Skin epidermis (tissue), 12 donors: ENCODE measurements around the gene ISG20.

ENCODE experiments used
- H3K27ac ChIP-seq, 21 experiments: fragments of 200-600 bp; sonication (generic) in 11 of 21; one replicate each; pipeline ENCODE4 v1.5.0; 2020; ENCODE audit warnings: mild to moderate bottlenecking in 3 of 21, inconsistent platforms in 2 of 21, moderate library complexity in 2 of 21
- H3K4me3 ChIP-seq, 7 experiments: fragments of 200-600 bp; sonication (generic) in 2 of 7; one replicate each; pipeline ENCODE4 v1.5.0; 2020; ENCODE audit warnings: inconsistent platforms in 2 of 7, mild to moderate bottlenecking in 2 of 7, moderate library complexity in 1 of 7

Gene ISG20

DNA sequence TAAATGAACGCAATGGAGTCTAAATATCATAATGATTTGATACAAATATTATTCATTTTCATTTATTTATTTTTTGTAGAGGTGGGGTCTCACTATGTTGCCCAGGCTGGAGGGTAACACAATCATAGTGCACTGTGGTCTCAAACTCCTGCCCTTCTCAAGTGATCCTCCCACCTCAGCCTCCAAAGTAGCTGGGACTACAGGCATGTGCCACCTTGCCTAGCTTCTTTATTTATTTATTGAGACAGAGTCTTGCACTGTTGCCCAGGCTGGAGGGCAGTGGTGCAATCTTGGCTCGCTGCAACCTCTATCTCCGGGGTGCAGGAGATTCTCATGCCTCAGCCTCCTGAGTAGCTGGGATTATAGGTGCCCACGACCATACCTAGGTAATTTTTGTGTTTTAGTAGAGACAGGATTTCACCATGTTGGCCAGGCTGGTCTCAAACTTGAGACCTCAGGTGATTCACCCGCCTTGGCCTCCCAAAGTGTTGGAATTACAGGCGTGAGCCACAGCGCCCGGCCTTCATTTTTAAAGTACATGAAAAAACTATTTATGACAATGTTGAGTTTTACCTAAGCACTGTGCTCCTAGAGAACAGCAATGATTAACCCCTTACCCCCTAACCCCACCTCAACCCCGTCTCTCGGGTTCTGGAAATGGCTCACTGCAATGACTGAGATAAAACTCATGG is 21.6 kb upstream of the ISG20 start:
- Histone ChIP-seq H3K27ac (no peak overlapping the region), H3K4me3 (no peak overlapping the region)

DNA sequence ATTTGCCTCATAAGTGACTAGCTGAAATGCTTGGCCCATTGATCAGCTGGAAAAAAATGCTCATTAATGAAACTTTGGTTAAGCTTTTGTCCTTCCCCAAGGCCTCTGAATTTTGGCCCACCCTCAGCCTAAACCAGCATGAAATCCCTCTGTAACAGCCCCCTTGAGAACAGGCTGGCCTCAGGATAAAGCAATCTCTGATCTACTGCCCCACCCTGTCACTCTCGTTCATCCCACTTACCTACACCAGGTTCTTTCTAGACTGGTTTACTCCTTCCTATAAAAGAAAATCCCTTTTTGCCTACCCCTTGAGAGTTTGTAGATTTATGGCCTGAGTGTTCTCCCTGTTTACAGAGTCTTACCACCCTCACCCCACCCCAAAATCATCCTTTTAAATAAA is 21.0 kb upstream of the ISG20 start:
- H3K4me3 ChIP-seq: no peak overlapping the region
- H3K27ac ChIP-seq: no peak overlapping the region

DNA sequence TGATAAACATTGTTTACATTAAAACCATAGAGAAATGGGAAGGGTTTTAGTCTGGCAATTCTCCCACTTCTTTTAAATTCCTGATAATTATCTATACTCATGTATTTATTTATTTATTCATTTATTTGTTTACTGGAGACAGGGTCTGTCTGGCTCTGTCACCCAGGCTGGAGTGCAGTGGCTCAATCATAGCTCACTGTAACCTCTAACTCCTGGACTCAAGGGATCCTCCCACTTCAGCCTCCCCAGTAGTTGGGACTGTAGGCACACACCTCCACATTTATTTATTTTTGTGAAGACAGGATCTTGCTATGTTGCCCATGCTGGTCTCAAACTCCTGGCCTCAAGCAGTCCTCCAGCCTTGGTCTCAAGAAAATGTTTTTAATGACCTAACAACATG is 20.1 kb upstream of the ISG20 start:
- Histone ChIP-seq H3K27ac (no peak overlapping the region), H3K4me3 (no peak overlapping the region)

DNA sequence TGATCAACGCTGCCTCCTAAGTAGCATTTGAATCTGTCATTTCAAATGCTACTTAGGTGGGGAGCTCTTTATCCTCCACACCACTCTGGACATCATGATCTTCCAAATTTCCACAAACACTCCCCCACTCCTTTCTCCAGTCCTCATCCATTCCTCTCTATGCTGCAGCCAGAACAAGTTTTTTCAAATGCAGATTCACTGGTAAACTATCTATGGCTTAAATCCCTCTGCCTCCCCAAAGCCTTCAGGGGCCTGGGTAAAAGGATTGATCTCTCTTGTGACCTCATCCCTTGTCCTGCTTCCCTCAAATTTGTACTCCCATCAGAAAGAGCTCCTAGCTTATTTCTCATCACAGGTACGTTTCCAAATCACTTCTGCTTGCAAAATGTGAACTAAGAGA is 19.0 kb upstream of the ISG20 start:
- no peak overlapping the region for H3K4me3 ChIP-seq
- no peak overlapping the region for H3K27ac ChIP-seq

DNA sequence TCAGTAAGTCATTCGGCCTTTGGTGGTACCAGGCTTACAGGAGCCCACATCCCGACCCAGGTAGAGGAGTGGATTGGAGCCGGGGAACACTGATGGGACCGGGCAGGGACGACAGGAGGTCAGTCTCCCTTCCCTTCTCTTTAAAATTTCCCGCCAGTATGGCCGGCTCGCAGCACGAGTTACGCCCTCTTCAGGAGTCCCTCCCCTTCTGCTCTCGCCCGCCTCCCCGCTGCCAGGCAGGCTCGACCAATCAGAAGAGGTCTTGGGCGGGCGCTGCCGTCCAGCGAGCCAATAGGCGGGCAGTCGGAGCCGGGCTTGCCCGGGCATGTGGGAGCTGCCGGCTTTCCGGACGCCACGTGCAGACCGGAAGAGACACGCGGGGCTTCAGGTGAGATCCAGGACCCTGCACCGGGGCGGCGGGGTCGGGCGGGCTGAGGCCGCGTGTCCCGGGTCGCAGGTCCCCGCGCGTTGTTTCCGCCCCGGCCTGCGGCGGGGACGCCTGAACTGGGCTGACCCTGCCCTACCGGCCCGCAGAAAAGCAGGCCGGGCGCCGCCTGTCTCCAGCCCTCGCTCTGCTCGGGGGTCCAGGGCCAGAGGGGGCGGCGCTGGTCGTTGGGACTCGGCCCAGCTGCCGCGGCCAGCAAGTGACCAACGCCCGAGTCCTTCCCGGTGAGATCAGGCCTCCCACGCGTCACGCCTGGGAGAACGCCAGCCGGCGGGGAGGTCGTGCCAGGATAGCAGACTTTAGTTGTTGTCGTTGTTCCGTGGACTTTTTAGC is 17.6 kb upstream of the ISG20 start, which contains the start of gene AEN:
Gene AEN, plus strand, starts transcription at position 346 of the 778 bp plus-strand sequence. CDS start 4,870 bp downstream, outside the sequence.
- Histone ChIP-seq H3K27ac (peak within 1 kb of the TSS; percentile 86 to 99 (median 96)), H3K4me3 (peak within 1 kb of the TSS; percentile 76 to 100 (median 87))

DNA sequence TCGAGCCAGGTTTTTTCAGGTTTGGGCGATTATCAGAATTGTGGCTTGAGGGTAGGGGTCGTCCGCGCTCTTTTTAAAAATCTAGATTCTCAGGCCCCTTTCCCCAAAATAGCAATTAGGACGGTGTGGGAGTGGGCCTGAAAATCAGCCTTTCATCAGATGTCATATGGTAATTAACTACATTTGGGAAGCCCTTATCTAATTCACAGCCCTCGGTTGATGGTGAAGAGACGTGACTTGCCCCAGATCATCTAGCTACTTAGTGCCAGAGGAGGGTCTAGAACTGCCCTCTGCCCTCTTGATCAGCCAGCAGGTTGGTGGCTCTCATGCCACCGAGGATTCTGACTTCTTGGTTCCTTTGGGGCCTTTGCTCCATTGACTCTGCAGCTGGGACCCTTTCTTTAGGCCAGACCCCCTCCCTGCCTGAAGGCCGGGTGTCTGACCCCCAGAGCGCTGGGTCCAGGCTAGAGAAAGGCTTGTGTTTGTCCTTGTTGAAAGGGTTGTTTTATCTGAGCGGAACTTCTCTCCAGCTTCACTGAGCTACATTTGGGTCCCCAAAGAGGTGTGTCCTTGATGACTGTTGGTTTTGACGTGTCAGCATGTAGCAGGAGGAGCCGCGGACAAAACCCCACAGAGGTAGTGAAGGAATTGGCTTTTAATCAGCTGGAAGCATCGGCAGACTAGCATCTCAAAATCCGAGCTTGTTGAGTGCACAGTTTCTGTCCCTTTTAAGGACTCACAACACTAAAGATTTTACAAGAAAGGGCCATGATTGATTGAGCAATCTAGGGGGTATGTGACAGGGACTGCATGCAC is 16.8 kb upstream of the ISG20 start:
- peak overlapping the region; percentile 7 to 99 (median 96) for H3K27ac ChIP-seq
- peak overlapping the region; percentile 76 to 100 (median 87) for H3K4me3 ChIP-seq

DNA sequence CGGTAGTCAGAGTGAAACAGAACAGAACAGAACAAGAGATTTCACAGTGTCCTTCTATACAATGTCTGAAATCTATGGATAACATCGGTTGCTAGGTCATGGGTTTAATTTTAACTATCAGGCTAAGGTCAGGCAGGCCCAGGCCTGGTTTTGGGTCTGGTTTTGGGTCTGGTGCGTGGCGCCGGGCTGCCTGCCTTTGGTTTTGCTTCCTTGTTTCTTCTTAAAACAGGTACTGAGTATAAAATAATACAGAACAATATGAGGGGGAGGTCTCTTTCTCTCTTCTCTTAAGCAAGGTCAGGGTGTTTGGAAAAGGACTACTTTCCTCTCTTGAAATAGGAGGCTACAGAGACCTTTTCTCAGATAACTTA is 16.2 kb upstream of the ISG20 start:
- Histone ChIP-seq H3K4me3 (peak overlapping the region; percentile 76 to 100 (median 87)), H3K27ac (peak overlapping the region; percentile 7 to 99 (median 96))

DNA sequence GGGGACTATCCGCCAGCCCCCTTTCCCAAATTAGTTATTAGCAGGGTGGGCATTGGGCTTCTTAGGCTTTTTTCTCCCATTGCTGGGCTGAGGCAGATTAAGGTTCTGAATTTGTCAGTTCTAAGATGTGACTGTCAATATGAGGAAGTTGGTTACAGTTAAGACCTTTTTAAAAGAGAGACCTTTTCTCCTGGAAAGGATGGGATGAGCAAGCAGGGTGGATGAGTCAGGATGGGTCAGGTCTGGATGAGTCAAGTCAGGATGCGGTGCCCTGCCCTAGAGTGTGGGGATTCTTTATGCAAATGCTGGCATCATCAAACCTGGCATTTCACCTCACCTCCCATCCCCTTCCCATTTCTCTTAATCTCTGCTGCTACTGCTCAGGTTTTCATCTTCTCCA is 15.8 kb upstream of the ISG20 start:
- H3K27ac ChIP-seq: peak overlapping the region; percentile 7 to 99 (median 96)
- H3K4me3 ChIP-seq: peak overlapping the region in 4 of 7 experiments; percentile 76 to 100 (median 88)

DNA sequence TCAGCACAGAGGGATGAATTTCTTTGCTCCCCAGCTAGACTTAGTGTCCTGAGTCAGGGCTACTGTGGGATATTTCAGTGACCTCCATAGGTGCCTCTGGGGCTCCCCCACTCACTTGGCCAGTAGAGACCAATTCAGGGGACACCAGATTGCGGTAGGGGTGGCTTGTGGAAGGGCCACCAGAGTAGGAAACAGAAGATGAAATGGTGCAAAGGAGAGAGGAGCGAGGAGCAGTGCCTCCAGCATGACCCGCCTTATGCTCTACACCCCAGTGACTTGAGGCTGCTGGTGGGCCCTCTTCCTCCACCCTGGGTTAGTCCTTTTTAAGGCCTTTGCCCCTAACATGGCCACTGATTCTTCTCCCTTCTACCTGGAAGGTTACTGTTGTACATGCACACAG is 15.2 kb upstream of the ISG20 start:
- Histone ChIP-seq H3K4me3 (no peak overlapping the region), H3K27ac (peak overlapping the region in 20 of 21 experiments; percentile 34 to 99 (median 94))

DNA sequence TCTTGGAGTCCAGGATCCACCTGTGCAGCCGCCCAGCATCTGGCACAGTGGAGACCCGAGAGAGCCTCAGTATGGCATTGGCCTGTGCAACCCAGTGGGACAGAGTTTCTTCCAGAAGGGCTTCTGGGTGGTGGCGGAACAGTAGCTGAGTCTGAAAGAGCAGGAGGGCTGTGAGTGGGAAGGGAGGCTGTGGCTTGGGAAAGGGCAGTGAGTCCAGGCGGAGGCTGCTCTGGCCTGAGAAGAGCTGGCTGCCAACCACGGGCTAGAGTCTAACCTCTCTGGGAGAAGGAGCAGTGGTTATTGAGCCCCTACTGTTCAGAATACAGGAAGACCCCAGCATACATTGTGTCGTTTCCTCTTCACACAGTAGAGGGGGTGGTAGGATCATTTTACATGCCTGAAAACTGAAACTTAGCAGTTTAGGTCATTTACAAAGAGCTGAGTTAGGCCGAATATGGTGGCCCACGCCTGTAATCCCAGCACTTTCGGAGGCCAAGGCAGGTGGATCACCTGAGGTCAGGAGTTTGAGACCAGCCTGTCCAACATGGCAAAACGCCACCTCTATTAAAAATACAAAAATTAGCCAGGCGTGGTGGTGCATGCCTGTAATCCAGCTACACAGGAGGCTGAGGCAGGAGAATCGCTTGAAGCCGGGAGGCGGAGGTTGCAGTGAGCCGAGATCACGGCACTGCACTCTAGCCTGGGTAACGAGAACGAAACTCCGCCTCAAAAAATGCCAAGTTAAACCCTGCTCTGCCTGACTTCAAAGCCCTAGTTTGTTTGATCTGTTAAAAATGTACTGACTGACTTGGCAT is 14.5 kb upstream of the ISG20 start:
- Histone ChIP-seq H3K4me3 (no peak overlapping the region), H3K27ac (peak overlapping the region in 20 of 21 experiments; percentile 34 to 99 (median 94))

DNA sequence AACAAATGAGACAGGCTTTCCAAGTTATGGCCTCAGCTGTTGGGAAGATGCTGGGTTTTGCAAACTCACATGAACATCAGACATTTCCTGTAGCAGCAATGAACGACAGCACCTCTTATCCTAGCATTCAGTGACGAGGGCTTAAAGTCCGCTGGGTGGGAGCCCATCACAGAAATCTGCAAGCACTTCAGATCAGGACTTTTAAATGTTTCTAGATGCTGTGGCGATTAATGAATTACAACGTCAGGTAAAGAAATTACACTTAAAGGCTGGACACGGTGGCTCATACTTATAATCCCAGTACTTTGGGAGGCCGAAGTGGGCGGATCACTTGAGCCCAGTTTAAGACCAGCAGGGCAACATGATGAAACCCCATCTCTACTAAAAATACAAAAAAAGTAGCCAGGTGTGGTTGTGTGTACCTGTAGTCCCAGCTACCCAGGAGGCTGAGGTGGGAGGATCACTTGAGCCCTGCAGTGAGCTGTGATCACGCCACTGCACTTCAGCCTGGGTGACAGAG is 13.8 kb upstream of the ISG20 start:
- Histone ChIP-seq H3K4me3 (no peak overlapping the region), H3K27ac (peak overlapping the region in 17 of 21 experiments; percentile 34 to 99 (median 95))

DNA sequence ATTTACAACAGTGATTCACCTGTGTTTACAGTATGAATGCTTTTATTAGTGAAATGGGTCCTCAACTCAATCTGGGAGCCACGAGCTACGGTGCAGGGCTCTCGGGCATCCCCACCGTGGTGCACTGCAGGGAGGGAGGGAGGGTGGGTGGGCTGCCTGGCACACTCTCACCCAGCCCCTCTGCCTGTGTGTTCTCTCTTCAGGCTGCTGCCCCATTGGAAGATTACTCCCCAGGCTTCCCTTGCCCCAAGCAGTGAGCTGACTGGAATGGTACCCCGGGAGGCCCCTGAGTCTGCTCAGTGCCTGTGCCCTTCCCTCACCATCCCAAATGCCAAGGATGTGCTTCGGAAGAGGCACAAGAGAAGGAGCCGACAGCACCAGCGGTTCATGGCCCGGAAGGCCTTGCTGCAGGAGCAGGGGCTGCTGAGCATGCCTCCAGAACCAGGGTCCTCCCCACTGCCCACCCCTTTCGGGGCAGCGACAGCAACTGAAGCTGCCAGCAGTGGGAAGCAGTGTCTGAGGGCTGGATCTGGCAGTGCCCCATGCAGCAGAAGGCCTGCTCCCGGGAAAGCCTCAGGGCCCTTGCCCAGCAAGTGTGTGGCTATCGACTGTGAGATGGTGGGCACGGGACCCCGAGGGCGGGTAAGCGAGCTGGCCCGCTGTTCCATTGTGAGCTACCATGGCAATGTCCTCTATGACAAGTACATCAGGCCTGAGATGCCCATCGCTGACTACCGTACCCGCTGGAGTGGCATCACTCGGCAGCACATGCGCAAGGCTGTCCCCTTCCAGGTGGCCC is 12.7 kb upstream of the ISG20 start:
- Histone ChIP-seq H3K4me3 (no peak overlapping the region), H3K27ac (peak overlapping the region in 13 of 21 experiments; percentile 9 to 96 (median 57))

DNA sequence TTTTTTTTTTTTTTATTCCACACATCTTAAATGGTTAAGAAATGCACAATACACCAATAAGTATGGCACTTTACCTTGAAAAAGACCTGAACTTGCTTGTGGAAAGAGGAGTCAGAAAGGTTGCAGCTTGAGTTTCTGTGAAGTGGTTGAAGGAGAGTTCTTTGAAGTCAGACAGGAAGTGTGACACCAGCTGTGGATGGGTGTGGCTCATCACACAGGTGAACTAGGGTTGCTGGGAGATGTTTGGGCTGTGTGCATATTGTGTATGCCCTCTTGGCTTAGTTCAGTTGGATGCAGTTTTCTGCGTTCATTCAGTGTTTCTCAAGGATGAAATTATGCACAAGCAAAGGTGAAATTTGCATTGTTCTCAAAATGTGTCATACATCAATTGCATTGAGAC is 11.4 kb upstream of the ISG20 start:
- no peak overlapping the region for H3K4me3 ChIP-seq

DNA sequence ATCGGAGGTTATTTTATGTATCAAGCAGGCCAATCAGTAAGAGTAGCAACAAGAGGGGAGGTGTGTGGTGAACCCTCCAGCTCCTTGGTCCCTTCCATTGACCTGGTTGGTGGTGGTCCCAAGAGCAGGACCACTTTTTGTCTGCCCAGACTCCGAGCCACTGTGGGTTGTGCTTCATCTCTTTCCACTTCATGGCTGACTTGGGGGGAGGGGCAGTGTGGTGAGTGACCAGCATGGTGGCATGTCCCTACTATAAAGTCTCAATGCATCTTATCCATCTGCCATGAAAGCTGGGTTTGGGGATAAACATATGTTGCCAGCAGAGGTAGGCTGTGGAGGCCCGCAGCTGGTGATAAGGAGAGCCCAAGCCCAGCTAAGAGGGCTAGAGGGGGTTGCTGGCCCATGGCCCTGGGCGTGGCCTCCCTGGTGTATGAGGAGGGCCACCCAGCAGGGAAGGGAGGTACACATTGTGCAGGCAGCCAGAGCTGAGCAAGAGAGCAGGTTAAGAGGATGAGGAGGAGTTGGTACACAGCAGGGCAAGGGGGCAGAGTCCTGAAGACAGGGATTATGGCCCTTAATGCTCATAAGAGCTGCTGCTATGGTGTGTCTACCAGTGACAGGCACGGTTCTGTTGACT is 10.7 kb upstream of the ISG20 start:
- H3K27ac ChIP-seq: peak overlapping the region in 10 of 21 experiments; percentile 3 to 89 (median 54)
- no peak overlapping the region for H3K4me3 ChIP-seq

More for the DNA sequence above, 11.4 kb upstream of the ISG20 start:
- peak overlapping the region in 13 of 21 experiments; percentile 18 to 95 (median 51) for H3K27ac ChIP-seq

DNA sequence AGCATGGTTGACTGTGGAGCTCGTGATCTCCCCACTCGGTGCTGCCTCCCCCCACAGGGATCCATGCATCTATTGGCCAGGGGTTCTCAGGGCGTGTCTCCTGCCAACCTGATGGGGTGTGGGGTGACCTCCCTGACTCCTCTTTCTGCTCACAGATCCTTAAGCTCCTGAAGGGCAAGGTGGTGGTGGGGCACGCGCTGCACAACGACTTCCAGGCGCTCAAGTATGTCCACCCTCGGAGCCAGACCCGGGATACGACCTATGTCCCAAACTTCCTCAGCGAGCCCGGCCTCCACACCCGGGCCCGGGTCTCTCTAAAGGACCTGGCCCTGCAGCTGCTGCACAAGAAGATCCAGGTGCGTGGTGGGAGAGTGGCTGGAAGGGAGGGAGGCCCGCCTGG is 9.7 kb upstream of the ISG20 start:
- peak overlapping the region in 8 of 21 experiments; percentile 5 to 89 (median 58) for H3K27ac ChIP-seq

DNA sequence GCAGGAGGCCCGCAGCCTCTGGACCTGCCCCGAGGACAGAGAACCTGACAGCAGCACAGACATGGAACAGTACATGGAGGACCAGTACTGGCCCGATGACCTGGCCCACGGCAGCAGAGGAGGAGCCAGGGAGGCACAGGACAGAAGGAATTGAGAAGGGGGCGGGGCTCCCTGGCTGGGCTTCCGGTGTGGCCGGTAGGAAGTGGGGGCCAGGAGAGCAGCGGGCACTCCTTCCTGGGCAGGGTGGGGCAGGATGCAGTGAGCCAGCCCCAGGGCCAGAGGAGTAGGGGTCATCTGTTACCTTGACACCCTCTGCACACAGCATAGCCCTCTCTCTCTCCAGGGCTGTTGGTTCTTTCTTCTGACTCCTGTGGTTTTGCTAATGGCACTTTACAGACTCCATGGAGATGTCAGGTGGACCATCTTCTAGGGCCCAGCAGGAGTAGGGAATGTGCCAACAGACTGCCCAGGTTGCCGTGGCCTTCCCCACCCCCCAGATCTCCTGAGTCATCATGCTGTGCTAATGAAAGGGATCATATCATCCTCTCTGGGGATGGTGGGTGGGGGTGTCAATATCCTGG is 8.6 kb upstream of the ISG20 start:
- peak overlapping the region in 17 of 21 experiments; percentile 16 to 76 (median 60) for H3K27ac ChIP-seq
- no peak overlapping the region for H3K4me3 ChIP-seq

More for the DNA sequence above, 9.7 kb upstream of the ISG20 start:
- H3K4me3 ChIP-seq: no peak overlapping the region

DNA sequence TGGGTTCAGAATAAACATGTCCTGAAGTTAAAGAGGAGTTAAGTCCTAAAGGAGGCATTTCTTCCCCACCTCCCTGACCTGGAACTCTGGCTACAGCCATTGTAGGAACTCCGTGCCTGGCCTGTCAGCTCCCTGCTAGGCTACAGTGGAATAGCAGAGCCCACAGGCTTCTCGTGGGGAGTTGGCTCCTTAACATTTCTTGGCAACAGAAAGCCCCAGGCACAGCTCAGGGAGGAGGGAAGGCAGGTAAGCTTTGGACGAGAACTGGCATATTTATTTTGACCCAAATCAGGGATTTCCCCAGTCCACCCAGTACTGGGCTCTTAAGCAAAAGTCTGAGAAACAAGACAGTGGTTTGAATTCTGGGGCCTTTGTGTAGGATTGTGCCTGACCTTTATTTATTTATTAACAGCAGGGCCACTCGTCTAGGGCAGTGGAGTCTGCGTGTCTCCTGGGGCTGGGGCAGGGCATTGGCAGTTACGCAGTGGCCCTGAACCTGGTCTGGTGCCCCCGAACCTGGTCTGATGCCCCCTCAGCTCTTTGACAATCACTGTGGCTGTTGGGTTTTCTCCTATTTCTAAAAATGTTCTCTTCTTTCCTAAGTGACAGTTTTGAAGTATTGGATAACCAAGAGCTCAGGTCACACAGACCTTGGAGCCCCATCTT is 7.9 kb upstream of the ISG20 start:
- H3K27ac ChIP-seq: peak overlapping the region in 17 of 21 experiments; percentile 16 to 76 (median 60)
- H3K4me3 ChIP-seq: no peak overlapping the region
